HG02938 (cell line): ENCODE results near the gene CHGA.

Source experiments
- ATAC-seq: cut with Tn5 transposase; IDR thresholded peaks from one replicate; pipeline ENCODE4 v1.9.1; 2021; ENCODE audit warnings: mild to moderate bottlenecking, moderate library complexity; ENCODE audit not compliant: unreplicated experiment

Gene CHGA, protein sequence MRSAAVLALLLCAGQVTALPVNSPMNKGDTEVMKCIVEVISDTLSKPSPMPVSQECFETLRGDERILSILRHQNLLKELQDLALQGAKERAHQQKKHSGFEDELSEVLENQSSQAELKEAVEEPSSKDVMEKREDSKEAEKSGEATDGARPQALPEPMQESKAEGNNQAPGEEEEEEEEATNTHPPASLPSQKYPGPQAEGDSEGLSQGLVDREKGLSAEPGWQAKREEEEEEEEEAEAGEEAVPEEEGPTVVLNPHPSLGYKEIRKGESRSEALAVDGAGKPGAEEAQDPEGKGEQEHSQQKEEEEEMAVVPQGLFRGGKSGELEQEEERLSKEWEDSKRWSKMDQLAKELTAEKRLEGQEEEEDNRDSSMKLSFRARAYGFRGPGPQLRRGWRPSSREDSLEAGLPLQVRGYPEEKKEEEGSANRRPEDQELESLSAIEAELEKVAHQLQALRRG

DNA sequence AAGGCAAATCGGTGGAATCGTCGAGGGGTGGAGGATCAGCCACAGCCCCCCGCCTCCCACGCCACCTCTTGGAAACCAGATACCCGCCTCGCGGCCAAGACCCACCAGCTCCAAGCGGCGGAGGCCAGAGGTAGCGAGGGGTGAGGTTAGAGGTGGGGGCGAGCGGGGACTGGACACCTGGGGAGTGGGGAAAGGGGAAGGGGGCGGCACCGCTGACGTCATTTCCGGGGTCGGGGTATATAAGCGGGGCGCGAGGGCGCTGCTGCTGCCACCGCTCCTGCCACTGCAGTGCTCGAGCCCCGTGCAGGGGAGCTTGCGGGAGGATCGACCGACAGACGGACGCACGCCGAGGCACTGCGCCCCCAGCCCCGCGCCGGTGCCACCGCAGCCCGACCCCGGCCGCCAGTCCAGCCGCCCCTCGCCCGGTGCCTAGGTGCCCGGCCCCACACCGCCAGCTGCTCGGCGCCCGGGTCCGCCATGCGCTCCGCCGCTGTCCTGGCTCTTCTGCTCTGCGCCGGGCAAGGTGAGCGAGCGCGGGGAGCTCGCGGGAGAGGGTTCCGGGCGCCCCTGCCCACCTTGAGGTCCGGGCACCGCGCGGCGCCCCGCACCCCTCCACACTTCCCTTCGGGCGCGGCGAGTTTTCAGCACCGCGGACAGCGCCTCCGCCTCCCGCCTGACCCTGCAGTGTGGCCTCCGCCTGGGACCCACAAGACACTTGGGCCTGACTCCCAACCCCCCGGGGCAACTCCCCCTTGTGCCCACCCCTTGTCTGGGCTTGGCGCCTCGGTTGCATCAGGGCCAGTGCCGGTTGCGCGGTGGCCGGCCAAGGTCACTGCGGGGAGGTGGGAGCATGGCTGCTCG lies at the start of gene CHGA:
Gene CHGA, plus strand, starts transcription at position 268 of the 861 bp plus-strand sequence. Its CDS starts 210 bp downstream, at position 478.
- ATAC-seq = no peak

DNA sequence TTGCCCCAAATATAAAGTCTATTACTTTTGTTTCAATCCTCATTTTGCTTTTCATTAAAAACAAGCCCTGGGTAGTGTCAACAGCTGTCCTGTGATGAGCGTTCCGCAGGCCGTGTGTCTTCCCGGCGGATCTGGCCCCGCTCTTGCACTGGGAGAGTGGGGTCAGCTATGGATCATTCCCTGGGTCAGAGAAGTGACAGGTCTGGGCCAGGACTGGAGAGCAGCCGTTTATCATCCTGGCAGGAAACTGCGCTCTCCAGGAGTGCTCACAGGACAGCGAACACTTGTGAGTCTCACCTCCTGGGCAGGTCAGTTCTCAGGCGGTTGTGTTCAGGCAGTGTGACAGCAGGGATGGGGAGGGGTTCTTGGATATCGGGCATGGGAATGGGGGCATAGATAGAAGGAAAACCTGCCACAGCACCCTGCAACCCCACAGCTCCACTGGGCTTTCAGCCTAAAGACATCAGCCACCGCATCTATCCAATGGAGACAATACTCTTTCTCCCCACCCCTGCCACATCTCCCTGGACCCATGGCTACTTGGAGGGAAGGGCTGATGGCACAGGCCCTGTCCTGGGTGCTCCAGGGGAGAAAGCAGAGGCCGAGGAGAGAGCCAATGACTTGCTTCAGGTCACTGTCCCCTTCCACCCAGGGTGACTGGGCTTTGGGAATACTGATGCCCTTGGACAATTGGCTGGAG lies 47.8 kb upstream of the CHGA start:
- ATAC-seq = no peak

DNA sequence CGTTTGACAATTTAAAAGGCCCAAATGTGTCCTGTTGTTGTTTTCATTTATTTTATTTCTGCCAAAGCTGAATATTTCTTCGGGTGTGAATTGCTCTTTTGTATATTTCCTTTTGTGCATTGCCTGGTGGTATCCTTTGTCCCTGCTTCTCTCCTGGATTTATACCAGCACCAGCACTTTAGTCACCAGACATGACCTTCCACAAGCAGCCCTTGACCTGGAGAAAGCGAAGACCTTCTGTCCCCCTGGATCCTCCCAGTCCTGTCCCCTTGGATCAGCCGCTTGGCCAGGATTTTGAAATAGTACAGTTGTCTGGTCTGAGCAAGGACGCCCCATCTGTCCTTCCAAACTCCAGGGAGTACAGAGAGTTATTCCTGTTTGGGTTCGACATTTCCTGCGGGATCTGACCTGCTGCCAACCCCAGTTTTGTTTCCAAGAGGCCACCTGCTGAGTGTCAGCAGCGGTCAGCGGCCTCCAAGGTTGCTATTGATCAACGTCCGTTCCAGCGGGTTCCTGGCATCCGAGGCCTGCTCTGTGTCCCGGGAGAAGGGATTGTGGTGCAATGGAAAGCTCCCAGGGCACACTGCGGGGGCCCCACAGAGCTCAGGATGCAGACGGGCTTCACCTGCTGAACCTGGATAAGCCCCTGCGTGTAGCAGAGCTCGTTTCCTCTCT lies 45.1 kb upstream of the CHGA start:
- ATAC-seq = no peak

DNA sequence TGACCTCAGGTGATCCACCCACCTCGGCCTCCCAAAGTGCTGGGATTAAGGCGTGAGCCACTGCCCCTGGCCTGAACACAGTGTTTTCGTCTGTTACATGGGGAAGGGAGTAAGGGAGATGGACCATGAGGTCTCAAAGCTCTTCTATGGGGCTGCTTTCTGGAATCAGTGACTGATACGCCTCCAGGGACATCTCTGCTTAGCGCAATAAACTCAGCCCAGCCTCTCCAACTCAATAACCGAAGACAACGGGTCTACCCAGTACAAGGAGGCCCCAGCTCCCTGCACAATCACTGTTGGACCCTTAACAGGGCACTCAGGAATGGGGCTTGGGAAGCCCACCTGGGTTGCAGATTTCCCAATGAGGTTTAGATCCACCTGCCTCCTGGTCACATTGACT lies 42.6 kb upstream of the CHGA start:
- no peak for ATAC-seq

DNA sequence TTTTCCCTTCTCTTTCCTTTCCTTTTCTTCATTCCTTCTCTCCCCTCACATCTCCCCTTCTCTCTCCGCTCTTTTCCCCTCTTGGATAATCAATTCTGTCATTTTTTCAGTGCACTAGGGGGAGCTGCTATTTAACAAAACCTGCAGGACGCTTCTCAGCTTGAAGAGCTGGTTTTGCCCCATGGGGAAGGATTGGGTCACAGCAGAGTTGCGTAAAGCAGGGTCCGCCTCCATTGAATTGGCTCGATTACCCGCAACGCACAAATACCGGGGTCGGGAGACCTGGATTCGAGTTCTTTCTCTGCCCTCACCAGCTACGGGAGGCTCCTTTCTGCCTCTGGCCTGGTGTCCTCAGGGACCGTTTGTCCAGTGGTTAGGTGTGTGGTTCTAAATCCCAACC lies 42.1 kb upstream of the CHGA start:
- ATAC-seq = no peak

DNA sequence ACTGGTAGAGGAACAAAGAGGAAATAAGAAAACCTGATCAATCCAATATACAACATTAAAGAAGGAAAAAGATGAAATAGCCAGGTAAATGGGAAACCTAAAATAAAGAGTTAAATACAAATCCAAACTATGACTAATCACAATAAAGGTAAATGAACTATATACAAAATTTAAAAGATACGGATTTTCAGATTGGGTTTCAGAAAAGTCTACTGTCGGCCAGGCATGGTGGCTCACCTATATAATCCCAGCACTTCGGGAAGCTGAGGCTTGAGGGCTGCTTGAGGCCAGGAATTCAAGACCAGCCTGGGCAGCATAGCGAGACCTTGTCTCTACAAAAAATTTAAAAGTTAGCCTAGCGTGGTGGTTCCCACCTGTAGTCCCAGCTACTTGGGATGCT lies 39.9 kb upstream of the CHGA start:
- no peak for ATAC-seq

DNA sequence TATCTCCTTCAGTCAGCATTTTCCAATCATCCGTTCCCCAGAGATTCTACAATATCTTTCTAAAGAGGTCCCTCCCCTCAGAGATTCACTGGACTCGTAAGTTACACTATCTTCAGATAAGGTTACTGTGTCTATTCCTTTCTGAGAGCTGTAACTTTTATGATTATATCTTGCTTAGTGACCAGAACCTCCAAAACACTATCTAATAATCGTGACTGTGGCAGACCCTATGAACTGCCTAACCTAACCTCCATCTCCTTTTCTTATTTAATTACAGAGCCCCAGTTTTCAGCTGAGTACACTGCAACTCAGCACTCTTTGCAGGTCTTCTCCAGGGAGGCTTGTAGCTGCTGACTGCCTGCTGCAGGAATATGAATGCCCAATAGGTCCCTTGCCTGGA lies 38.5 kb upstream of the CHGA start:
- ATAC-seq = no peak

DNA sequence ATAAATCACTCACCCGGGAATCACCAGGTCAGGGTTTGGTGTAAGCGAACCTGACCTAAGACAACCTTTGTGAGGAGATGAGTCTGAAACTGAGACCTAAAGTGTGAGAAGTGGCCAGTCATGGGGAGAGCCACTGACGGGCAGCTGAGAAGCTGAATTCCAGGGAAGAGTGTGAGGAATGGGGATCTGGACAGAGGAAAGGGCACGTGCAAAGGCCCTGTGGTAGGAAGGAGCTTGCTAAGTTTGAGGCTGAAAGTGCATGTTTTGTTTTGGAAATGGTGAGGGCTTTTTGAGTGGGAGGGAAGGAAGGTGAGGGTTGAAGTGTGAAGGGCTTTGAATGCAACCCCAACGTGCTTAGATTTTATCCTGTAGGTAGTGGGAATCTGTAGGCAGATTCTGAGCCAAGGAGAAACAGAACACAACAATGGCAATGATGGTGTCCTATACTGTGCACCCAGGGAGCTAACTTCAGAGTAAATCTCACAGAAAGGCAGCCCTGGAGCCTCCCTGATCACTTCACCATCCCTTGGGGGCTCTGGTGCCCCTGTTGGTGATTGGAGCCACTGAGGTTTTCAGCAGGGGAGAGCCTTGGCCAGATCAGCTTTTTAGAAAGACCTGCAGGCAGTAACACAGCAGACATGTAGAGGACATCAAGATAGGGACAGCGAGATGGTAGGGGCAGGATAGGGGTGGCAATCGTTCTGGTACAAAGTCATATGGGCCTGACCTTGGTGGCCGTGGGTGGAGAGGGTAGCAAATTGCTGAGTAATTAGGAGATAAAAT lies 37.5 kb upstream of the CHGA start:
- ATAC-seq = no peak

DNA sequence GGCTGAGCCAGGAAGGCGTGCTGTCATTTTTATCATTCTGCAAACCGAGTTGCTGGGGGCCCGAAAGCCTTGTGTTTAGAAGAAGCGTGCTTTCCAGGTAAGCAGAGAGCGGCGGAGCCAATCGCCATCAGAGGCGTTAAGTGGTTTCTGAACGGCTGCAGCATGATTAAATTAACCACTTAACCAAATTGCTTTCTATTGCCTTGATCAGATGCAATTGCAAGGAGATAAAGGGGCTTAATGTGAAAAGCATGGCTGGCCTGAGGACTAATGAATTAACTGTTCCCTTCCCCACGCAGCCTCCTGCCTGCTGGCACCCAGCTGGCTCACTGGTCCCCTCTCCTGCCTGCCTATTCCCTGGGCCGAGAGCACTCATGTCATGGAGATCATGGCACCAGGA lies 36.6 kb upstream of the CHGA start:
- ATAC-seq = no peak

DNA sequence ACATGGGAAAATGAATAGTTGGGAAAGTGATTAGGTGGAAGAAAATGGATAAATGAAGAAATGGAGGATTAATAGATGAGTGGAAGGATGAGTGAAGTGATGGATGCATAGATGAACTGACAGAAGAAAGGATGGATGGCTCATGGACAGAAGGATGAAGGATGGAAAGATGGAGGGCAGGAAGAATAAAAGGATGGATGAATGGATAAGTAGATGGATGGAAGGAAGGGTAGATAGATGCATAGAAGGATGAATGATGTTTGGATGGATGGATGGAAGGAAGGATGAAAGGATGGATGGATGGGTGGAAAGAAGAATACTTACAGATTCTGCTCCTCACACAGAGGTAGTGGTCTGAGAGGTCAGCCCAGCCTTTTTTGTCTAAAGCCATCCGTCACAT lies 35.8 kb upstream of the CHGA start:
- no peak for ATAC-seq

DNA sequence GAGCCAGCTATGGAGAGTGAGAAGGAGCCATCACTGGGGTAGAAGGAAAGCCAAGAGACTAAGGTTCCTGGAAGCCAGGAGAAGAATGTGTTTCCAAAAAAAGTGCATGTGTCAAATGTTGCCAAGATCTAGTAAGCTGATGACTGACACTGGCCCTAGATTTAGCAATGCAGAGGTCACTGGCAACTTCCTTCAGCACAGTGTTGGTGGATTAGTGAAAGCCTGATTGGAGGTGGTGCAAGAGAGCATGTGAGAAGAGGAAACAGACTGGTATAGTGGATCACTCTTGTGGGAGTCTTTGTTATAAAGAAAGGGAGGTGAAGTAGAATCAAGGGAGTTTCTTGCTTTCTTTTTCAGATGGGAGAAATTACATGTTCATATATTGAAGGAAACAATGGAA lies 34.1 kb upstream of the CHGA start:
- ATAC-seq = no peak

DNA sequence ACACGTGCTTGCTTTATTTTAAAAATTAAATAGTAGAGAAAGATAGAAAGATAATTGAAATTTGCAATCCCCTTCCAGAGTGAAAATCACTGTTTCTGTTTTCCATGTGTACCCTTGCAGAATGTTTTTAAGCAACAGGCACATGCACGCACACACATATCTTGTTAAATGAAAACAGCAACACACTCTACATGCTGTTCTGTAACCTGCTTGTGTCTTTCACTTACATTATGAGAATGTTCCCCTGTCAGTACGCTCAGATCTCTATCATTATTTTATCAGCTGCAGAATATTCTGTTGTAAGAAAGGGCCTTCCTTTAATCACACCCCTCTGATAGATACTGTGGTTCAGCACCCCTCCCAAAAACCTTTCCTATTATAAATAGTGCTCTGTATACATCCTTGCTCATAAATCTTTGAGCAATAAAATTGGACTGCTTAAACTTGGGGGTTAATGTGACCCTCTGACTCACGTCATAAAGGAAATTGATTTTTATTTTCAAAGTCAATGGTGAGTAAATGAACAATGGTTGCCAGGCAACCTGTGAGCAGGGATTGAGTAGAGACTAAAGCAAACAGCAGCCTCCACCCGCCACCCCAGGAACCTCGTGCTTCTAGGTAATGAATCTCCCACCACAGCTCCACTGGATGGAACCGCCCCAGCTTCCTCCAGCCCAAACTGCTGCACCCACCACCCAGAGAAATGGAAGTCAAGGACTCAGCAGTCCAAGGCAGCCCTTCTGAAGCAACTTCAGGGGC lies 31.9 kb upstream of the CHGA start:
- ATAC-seq = no peak

DNA sequence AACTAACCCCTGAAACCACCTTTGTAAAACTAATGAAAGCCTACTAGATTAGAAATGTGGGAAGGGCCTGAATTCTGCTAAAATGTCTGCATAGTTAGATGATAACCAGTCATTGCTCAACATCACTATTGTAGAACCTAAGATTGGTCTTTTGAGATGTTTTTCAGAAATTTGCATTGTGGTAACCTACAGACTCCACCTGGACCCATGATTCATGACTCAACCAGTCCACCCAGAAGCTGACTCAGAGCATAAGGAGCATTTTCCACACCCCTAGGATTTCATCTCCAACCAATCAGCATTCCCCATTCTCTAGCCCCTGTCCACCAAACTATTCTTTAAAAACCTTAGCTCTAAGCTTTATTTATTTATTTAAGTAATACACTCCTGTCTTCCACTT lies 30.4 kb upstream of the CHGA start:
- no peak for ATAC-seq

DNA sequence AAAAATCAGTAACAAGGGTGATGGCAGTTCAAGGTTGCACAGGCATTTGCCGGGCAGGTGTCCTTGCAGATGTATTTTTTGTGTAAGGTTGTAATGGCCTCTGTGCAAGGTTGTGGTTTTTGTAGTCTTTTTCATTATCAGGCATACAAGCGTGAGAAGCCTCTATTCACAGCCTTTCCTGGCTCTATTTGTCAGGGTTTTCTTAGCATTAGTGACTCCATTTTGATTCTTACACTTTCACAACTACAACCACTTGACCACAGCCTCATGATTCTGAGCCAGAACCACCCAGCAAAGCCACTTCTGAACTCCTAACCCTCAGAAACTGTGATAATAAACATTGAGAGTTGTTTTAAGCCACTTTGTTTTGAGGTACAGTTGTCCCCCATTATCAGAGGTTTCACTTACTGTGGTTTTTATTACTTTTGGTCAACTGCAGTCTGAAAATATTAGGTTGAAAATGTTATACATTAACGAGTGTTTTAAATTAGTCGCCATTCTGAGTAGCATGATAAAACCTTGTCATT lies 27.5 kb upstream of the CHGA start:
- ATAC-seq = no peak

DNA sequence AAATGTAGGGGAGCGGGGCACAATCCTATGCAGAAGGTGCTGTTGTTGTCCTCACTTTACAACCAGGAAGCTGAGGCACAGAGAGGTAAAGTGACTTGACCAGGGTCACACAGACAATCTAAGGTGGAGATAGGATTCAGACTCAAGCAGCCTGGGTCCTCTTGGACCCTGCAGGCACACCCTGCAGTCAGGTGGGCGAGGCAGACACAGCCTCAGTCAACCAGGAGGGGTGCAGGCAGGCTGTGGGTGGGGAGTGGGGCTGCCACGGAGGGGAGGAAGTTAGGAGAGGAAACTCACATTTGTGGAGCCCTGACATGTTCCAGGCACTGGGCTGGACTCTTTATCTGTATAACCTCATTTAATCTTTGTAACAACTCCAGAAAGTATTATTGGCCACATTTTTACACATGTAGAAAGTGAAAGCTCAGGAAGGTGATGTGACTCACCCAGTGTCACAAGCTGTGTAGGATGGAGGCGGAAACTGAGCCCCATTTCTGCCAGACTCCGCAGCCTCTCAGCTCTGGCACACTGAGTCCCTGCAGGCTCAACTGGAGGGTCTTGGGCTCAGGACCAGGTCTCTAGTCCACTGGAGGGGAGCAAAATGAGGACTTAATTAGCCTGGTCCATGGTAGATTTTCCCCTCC lies 24.9 kb upstream of the CHGA start:
- ATAC-seq = no peak

DNA sequence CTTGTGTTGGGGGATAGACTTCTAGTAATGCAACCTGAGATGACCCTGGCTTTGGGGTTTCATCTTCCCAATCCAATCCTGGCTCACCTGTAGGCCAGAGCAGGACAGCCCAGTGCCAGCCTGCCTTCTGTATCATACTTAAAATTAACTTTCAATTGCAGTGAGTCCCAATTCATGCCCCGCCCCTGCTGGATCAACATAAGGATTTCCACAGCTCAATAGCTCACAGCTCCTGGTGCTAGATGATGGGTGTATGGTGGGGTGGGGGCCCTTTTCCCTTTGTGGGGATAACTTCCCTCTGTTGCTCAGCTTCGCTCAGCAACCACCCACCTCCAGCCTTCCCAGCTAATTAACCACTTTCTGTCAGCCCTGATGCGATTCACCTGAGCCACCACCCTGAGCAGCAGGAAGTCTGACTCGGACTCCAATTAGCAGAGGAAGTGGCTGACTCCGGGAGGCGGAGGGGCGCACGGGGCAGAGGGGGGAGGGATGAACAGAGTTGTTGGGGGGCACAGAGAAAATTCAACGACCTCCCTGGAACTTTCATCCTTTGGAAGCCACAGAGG lies 24.3 kb upstream of the CHGA start:
- ATAC-seq = no peak

DNA sequence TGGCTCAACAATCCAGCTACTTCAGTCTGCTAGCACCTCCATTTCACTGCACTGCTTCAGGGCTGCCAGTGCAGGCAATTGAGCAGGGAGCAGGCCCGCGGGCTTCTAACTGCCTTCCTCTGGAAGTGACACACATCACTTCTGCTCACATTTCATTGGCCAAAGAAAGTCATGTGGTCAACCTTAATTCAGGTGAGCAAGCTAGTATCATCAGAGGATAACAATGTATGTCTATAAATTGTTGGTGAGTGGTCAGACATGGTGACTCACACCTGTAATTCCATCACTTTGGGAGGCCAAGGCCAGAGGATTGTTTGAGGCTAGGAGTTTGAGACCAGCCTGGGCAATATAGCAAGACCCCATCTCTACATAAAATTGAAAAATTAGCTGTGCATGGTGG lies 22.3 kb upstream of the CHGA start:
- ATAC-seq = no peak

DNA sequence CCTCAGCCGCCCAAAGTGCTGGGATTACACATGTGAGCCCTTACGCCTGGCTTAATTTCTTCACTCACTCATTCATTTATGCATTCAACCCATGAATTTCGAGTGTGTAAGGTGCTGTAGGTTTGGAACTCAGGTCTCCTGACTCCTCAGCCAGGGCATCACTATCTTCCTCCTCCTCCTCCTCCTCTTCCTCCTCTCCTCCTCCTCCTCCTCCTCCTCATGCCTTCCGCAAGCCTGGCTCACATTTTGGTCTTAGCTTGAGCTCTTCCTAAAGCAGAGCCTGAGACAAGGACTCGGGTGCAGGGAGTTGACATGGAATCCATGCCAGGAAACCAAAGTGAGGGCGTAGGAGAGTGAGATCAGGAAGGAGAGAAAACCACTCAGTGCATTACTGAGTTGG lies 20.8 kb upstream of the CHGA start:
- ATAC-seq = no peak
